KMS-11 (cell line): ENCODE results near the gene SLAMF9.

ENCODE experiments used
- H2AFZ ChIP-seq: fragments of 200-600 bp; sonication (generic); 2 replicates; pipeline ENCODE4 v1.6.1; 2016; ENCODE audit warnings: antibody characterized with exemption, mixed run types, low read depth
- H3K27ac ChIP-seq: fragments of 200-600 bp; sonication (generic); 2 replicates; pipeline ENCODE4 v1.6.1; 2016; ENCODE audit warnings: mild to moderate bottlenecking, mixed run types
- H3K27me3 ChIP-seq: fragments of 200-600 bp; sonication (generic); 2 replicates; pipeline ENCODE4 v1.6.1; 2017; ENCODE audit warnings: mild to moderate bottlenecking, low read depth, mixed run types, moderate library complexity; ENCODE audit not compliant: insufficient read depth
- H3K36me3 ChIP-seq: fragments of 200-600 bp; sonication (generic); 2 replicates; pipeline ENCODE4 v1.6.1; 2017; ENCODE audit warnings: mild to moderate bottlenecking, mixed run types; ENCODE audit not compliant: insufficient read depth
- H3K4me1 ChIP-seq: fragments of 200-600 bp; sonication (generic); 2 replicates; pipeline ENCODE4 v1.6.1; 2016; ENCODE audit warnings: mild to moderate bottlenecking, low read depth, mixed run types; ENCODE audit not compliant: poor library complexity, severe bottlenecking
- H3K4me2 ChIP-seq: fragments of 200-600 bp; sonication (generic); 2 replicates; pipeline ENCODE4 v1.7.0; 2016; ENCODE audit warnings: mild to moderate bottlenecking, mixed run types
- H3K4me3 ChIP-seq: fragments of 200-600 bp; sonication (generic); IDR thresholded peaks from 2 replicates; pipeline ENCODE4 v1.6.1; 2017; ENCODE audit warnings: low read depth, low read length, mixed read lengths; ENCODE audit not compliant: insufficient read depth
- H3K79me2 ChIP-seq: fragments of 200-600 bp; sonication (generic); 2 replicates; pipeline ENCODE4 v1.6.1; 2016; ENCODE audit warnings: low read depth, mixed run types; ENCODE audit not compliant: insufficient read depth
- H3K9ac ChIP-seq: fragments of 200-600 bp; sonication (generic); 2 replicates; pipeline ENCODE4 v1.6.1; 2016; ENCODE audit warnings: mild to moderate bottlenecking, mixed run types
- H4K20me1 ChIP-seq: fragments of 200-600 bp; sonication (generic); 2 replicates; pipeline ENCODE4 v1.6.1; 2016; ENCODE audit warnings: mild to moderate bottlenecking, mixed run types; ENCODE audit not compliant: insufficient read depth
- CTCF ChIP-seq: fragments of 200-600 bp; sonication (generic); conservative IDR thresholded peaks from 2 replicates; pipeline ENCODE4 v1.6.1; 2017; ENCODE audit warnings: low read depth, mild to moderate bottlenecking, antibody characterized with exemption, low read length, moderate library complexity, mixed read lengths

The SLAMF9 gene

GRCh38 chr1:159925719-159926078 is 28.3 kb downstream of the SLAMF9 start:
- Histone ChIP-seq H4K20me1 (peaks cover 33% of the 10 kb centered on the region), H3K36me3 (peaks cover 2% of the 10 kb centered on the region; the same call in 1 of the 2 replicates), H3K9ac (peak overlapping the region; percentile 98), H2AFZ (peak overlapping the region; percentile 71), H3K27me3 (no peaks in the 10 kb centered on the region), H3K79me2 (peaks cover 47% of the 10 kb centered on the region), H3K4me2 (peak overlapping the region; percentile 92), H3K4me3 (peak overlapping the region; percentile 90), H3K4me1 (peaks cover 41% of the 10 kb centered on the region), H3K27ac (peak overlapping the region; percentile 78; the same call in 1 of the 2 replicates)
- TF ChIP-seq CTCF: no peak

GRCh38 chr1:159924791-159925718 is 29.0 kb downstream of the SLAMF9 start, which contains the start of gene TAGLN2:
TAGLN2 (minus strand) TSS chr1:159925507; CDS start chr1:159920509, 4,998 bp downstream.
- H3K4me2 ChIP-seq: peak within 1 kb of the TSS; percentile 92
- peak within 1 kb of the TSS; percentile 90 for H3K4me3 ChIP-seq
- H3K27me3 ChIP-seq: no peaks in the 10 kb centered on the region
- peaks cover 47% of the 10 kb centered on the region for H3K4me1 ChIP-seq
- H3K79me2 ChIP-seq: peaks cover 53% of the 10 kb centered on the region
- peaks cover 8% of the 10 kb centered on the region; the same call in 1 of the 2 replicates for H3K36me3 ChIP-seq
- TF ChIP-seq CTCF: no peak; the same call in 1 of the 2 replicates
- H3K9ac ChIP-seq: peak within 1 kb of the TSS; percentile 98
- peak within 1 kb of the TSS; percentile 78 for H3K27ac ChIP-seq
- peak within 1 kb of the TSS; percentile 71 for H2AFZ ChIP-seq
- H4K20me1 ChIP-seq: peaks cover 39% of the 10 kb centered on the region

- TF ChIP-seq CTCF: no peak
- Histone ChIP-seq H2AFZ (peak overlapping the region; percentile 71), H3K79me2 (peaks cover 62% of the 10 kb centered on the region), H3K27ac (peak overlapping the region; percentile 78), H3K4me2 (peak overlapping the region; percentile 92), H3K36me3 (peaks cover 15% of the 10 kb centered on the region; the same call in 1 of the 2 replicates), H3K4me3 (peak overlapping the region; percentile 90), H3K4me1 (peaks cover 56% of the 10 kb centered on the region), H3K9ac (peak overlapping the region; percentile 98), H4K20me1 (peaks cover 47% of the 10 kb centered on the region), H3K27me3 (no peaks in the 10 kb centered on the region)
Measured at GRCh38 chr1:159924025-159924790, 29.8 kb downstream of the SLAMF9 start.

GRCh38 chr1:159923203-159924024 is 30.6 kb downstream of the SLAMF9 start:
- Histone ChIP-seq H4K20me1 (peaks cover 53% of the 10 kb centered on the region), H3K27ac (peak overlapping the region; percentile 78), H3K9ac (peak overlapping the region; percentile 98), H3K27me3 (no peaks in the 10 kb centered on the region), H3K4me1 (peaks cover 63% of the 10 kb centered on the region), H3K79me2 (peaks cover 66% of the 10 kb centered on the region), H3K36me3 (peaks cover 21% of the 10 kb centered on the region; the same call in 1 of the 2 replicates), H2AFZ (no peak overlapping the region), H3K4me2 (peak overlapping the region; percentile 92), H3K4me3 (peak overlapping the region; percentile 90)
- TF ChIP-seq CTCF: no peak
